ENCODE results near the gene VIM.

Gene VIM

DNA sequence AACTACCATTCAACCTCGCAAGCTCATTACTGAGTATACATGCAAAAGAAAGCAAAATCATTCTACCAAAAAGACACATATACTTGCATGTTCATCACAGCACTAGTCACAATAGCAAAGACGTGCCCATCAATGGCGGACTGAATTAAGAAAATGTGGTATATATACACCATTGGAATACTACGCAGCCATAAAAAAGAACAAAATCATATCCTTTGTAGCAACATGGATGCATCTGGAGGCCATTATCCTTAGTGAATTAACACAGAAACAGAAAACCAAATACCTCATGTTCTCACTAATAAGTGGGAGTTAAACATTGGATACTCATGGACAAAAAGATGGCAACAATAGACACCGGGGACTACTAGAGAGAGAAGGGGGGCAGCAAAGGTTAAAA is 33.0 kb upstream of the VIM start:
- Histone ChIP-seq H3K36me3 (ENCODE audit: insufficient read depth) (no peaks in the 10 kb centered on the region), H3K4me3 (IDR thresholded peaks at IDR 0.05; ENCODE audit: insufficient read depth, low read depth, low read length) (no peak overlapping the region), H3K9ac (no peak overlapping the region), H3K27me3 (ENCODE audit: insufficient read depth, low read depth) (no peaks in the 10 kb centered on the region), H3K4me1 (ENCODE audit: low read depth, poor library complexity, severe bottlenecking) (peaks cover 18% of the 10 kb centered on the region), H3K79me2 (ENCODE audit: insufficient read depth, low read depth) (peaks cover 15% of the 10 kb centered on the region; the same call in 1 of the 2 replicates), H2AFZ (ENCODE audit: low read depth) (no peak overlapping the region), H3K4me2 (no peak overlapping the region), H3K27ac (no peak overlapping the region), H4K20me1 (ENCODE audit: insufficient read depth) (no peaks in the 10 kb centered on the region; the same call in 1 of the 2 replicates)
- no peak for TF ChIP-seq CTCF (conservative IDR thresholded peaks at IDR 0.05; ENCODE audit: low read depth, low read length)

GRCh38 chr10:17196045-17196444 is 32.0 kb upstream of the VIM start:
- Histone ChIP-seq H3K36me3 (ENCODE audit: insufficient read depth) (no peaks in the 10 kb centered on the region), H3K9ac (no peak overlapping the region), H3K27me3 (ENCODE audit: insufficient read depth, low read depth) (no peaks in the 10 kb centered on the region), H3K4me3 (IDR thresholded peaks at IDR 0.05; ENCODE audit: insufficient read depth, low read depth, low read length) (no peak overlapping the region), H2AFZ (ENCODE audit: low read depth) (no peak overlapping the region), H3K79me2 (ENCODE audit: insufficient read depth, low read depth) (peaks cover 15% of the 10 kb centered on the region; the same call in 1 of the 2 replicates), H3K4me2 (no peak overlapping the region), H3K4me1 (ENCODE audit: low read depth, poor library complexity, severe bottlenecking) (peaks cover 21% of the 10 kb centered on the region), H4K20me1 (ENCODE audit: insufficient read depth) (no peaks in the 10 kb centered on the region; the same call in 1 of the 2 replicates), H3K27ac (no peak overlapping the region)
- TF ChIP-seq CTCF (conservative IDR thresholded peaks at IDR 0.05; ENCODE audit: low read depth, low read length), result no peak

DNA sequence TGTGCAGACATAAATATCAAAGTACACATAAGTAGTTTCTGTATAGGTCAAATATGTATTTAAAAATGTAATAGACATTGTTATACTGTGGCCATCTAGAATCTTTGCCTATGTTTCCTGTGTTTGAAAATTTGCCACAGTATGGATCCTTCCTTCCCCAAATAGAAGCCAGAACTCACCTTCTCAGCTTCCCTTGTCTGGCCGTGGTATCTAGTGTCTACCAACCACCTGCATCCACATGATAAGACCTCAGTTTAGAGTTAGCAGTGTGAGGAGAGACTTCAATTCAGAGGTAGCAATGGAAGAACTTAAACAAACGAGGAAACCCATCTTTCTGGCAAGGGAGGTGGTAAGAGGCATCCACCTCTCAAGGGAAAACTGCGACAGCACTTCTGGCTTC is 31.5 kb upstream of the VIM start:
- H3K4me3 ChIP-seq (IDR thresholded peaks at IDR 0.05; ENCODE audit: insufficient read depth, low read depth, low read length), result no peak overlapping the region
- H3K79me2 ChIP-seq (ENCODE audit: insufficient read depth, low read depth), result peaks cover 15% of the 10 kb centered on the region; the same call in 1 of the 2 replicates
- H3K4me2 ChIP-seq, result no peak overlapping the region
- H2AFZ ChIP-seq (ENCODE audit: low read depth), result no peak overlapping the region
- H3K27ac ChIP-seq, result no peak overlapping the region
- H3K36me3 ChIP-seq (ENCODE audit: insufficient read depth), result no peaks in the 10 kb centered on the region
- TF ChIP-seq CTCF (conservative IDR thresholded peaks at IDR 0.05; ENCODE audit: low read depth, low read length), result no peak
- no peak overlapping the region for H3K9ac ChIP-seq
- no peaks in the 10 kb centered on the region for H3K27me3 ChIP-seq (ENCODE audit: insufficient read depth, low read depth)
- no peaks in the 10 kb centered on the region; the same call in 1 of the 2 replicates for H4K20me1 ChIP-seq (ENCODE audit: insufficient read depth)
- H3K4me1 ChIP-seq (ENCODE audit: low read depth, poor library complexity, severe bottlenecking), result peaks cover 21% of the 10 kb centered on the region

- H3K36me3 ChIP-seq (ENCODE audit: insufficient read depth), result no peaks in the 10 kb centered on the region
- H3K4me1 ChIP-seq (ENCODE audit: low read depth, poor library complexity, severe bottlenecking), result peaks cover 28% of the 10 kb centered on the region
- H3K79me2 ChIP-seq (ENCODE audit: insufficient read depth, low read depth), result peaks cover 15% of the 10 kb centered on the region; the same call in 1 of the 2 replicates
- peak overlapping the region; percentile 82; the same call in 1 of the 2 replicates for H3K9ac ChIP-seq
- peak overlapping the region; percentile 80 for H3K4me2 ChIP-seq
- peak overlapping the region; percentile 77 for H3K27ac ChIP-seq
- H3K4me3 ChIP-seq (IDR thresholded peaks at IDR 0.05; ENCODE audit: insufficient read depth, low read depth, low read length), result no peak overlapping the region
- H3K27me3 ChIP-seq (ENCODE audit: insufficient read depth, low read depth), result no peaks in the 10 kb centered on the region
- TF ChIP-seq CTCF (conservative IDR thresholded peaks at IDR 0.05; ENCODE audit: low read depth, low read length), result no peak
- H2AFZ ChIP-seq (ENCODE audit: low read depth), result peak overlapping the region; percentile 80
- H4K20me1 ChIP-seq (ENCODE audit: insufficient read depth), result no peaks in the 10 kb centered on the region; the same call in 1 of the 2 replicates
Measured at GRCh38 chr10:17199351-17199804, 28.7 kb upstream of the VIM start.
